Measurements from ENCODE around the gene OTOP3.

GRCh38 chr17:74890554-74890953 is 45.1 kb upstream of the OTOP3 start:
- no peak for TF ChIP-seq POLR2A (IDR thresholded peaks at IDR 0.05)
- TF ChIP-seq CTCF (IDR thresholded peaks at IDR 0.05) = no peak
- TF ChIP-seq POLR2AphosphoS5 (IDR thresholded peaks at IDR 0.05) = no peak
